Frontal cortex (tissue), 4 donors: Measurements from ENCODE around the gene YKT6. TPM values are rescaled to one million over a fixed set of nuclear protein-coding genes. Genes with fewer than 3 reads are reported as not detected.
A peak's percentile ranks its signal among the peaks of the same experiment; 100 is the strongest.

Experiments
- DNase-seq, 2 donors: peaks; one replicate each; pipeline ENCODE4 v3.0.0; 2012; ENCODE audit warnings: low spot score in 2 of 2
- FAIRE-seq: peaks from 2 replicates; lab custom pipeline; 2012; peaks lifted over from hg19 to GRCh38; lab: Jason Lieb, UNC
- total RNA-seq: library from RNA; depleted of rRNA; stranded (reverse); fragments of >200 nt; gene quantifications from one replicate; pipeline ENCODE4 v1.2.3, GENCODE V29; 2014
- donor health status: control.
- donor health status: control.
- donor health status: control.

YKT6 gene
- total RNA-seq, 1 donor from 2014 or later, result 53.0 TPM

- FAIRE-seq (no peak), DNase-seq (no peak)
These were observed 28.0 kb downstream of the YKT6 start for GRCh38 chr7:44228571-44229350.

- no peak for FAIRE-seq
- no peak for DNase-seq
These were observed 28.8 kb downstream of the YKT6 start for GRCh38 chr7:44229546-44230105.

- FAIRE-seq (no peak), DNase-seq (no peak)
These were observed 29.5 kb downstream of the YKT6 start for GRCh38 chr7:44230286-44230685.

GRCh38 chr7:44231088-44231487 is 30.3 kb downstream of the YKT6 start:
- no peak for FAIRE-seq
- DNase-seq, result no peak

DNA sequence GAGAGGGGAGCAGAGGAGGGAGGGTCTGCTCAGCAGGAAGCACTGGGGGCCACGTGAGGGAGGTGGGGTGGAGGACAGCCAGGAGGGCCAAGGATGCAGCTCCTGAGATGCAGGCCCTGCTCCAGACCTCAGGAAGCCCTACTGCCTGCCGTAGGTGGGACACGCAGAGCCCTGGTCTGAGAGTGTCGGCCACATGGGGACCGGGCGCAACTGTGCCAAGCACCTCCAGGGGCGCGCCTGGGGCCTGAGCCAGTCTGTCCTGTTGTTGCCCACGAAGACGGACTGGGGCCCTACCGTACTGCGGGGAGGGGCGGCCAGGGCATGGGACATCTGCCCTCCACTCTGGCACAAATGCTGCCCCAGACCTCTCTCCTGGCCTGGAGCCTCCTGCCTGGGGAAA is 31.6 kb downstream of the YKT6 start:
- FAIRE-seq, result no peak
- no peak for DNase-seq

- FAIRE-seq (no peak), DNase-seq (no peak)
These were observed 32.3 kb downstream of the YKT6 start for GRCh38 chr7:44232901-44233715.

DNA sequence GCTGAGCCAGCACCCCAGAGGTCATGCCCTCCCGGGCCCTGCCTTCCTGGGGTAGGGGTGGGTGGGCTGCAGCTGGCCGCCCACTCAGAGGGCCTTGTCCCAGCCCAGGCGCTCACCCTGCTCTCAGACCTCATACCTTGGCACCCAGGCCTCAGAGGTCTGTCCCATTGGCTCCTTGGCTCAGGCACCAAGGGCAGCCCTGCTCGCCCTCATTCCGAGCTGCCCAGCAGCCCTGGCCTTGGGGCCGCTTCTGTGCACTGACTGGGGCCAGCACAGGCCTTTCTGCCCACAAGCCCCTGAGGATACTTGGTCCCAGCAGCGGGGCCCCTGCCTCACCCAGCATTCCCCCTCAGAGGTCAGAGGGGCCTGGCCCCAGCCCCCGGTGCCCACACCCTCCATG is 34.3 kb downstream of the YKT6 start:
- FAIRE-seq, result no peak
- no peak for DNase-seq

- no peak for DNase-seq
- FAIRE-seq, result no peak
These were observed 35.0 kb downstream of the YKT6 start for GRCh38 chr7:44235582-44236332.

- DNase-seq, result no peak
- no peak for FAIRE-seq
These were observed 35.6 kb downstream of the YKT6 start for GRCh38 chr7:44236333-44236728.

GRCh38 chr7:44237696-44238095 is 36.9 kb downstream of the YKT6 start:
- DNase-seq, result no peak
- FAIRE-seq, result no peak

DNA sequence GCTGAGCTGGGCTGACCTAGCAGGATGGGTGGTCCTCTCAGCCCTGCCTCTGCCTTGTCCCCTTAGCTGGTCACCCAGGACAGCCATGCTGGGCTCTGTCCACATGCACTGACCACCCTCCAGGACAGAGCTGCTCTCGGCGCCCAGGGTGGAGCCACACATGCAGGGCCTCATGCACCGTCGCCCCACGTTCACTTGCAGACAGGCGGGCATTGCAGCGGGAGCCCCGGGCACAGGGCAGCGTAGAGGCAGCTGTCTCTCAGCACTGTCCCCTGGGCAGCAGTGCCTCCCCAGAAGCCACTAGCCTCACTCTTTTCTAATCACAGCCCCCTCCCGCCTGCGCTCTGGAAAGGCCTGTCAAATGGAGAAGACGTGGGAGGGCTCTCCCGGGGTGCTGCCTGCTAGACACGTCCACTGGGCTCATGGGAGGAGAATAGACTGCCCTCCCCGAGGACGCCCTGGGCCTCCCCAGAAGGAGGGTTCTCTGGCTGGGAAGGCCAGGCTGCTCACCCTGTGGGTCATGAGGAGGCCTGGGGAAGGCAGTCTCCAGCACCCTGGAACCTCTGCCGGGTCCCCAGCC is 37.4 kb downstream of the YKT6 start:
- no peak for DNase-seq
- FAIRE-seq, result no peak

- DNase-seq, result no peak
These were observed 38.6 kb downstream of the YKT6 start for GRCh38 chr7:44239361-44239760.

DNA sequence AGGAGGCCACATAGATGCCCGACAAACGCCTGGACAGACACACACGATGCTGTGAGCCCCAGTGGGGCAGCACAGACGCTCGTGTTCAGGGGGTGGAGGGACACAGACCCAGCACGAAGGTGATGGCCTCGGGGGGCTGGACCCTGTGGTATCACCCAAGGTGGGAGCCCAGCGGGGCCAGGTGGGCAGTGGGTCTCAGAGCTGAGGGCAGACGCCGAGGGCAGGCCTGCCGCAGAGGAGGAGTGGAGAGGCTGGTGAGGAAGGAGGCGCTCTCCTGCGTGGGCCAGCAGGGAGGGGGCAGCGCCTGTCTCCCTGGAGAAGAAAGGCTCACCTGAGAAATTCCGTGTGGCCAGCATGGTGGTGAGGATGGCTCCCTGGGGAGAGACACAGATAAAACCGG is 39.6 kb downstream of the YKT6 start:
- DNase-seq, result no peak
- FAIRE-seq, result no peak

More at GRCh38 chr7:44239361-44239760, 38.6 kb downstream of the YKT6 start:
- FAIRE-seq, result no peak

DNA sequence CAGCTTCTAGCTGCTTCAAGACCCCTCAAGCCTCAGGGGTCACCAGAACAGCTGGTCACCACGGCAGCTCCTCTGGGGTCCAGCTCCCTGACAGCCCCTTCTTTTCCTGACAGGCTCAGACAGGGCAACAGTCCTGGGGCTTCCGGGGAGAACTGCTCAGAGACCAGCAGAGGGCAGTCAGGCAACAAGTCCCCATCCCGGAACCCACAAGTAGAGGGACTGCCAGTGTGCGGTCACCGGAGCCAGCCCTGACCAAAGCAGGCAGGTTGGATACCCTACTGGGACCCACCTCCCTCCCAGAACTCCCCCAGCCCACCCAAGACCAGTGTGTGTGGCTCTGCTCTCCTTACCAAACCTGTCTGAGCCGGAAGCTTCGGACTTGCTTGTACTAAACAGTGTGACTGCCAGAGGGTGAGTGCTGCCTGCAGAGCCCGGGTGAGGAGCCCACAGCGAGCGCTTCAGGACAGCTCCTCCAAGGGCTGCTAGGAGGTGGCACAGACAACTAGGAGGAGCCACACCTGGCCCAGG is 40.3 kb downstream of the YKT6 start:
- FAIRE-seq (no peak), DNase-seq (peak; percentile 71 to 86)

GRCh38 chr7:44242091-44242490 is 41.3 kb downstream of the YKT6 start:
- DNase-seq (no peak), FAIRE-seq (no peak)

DNA sequence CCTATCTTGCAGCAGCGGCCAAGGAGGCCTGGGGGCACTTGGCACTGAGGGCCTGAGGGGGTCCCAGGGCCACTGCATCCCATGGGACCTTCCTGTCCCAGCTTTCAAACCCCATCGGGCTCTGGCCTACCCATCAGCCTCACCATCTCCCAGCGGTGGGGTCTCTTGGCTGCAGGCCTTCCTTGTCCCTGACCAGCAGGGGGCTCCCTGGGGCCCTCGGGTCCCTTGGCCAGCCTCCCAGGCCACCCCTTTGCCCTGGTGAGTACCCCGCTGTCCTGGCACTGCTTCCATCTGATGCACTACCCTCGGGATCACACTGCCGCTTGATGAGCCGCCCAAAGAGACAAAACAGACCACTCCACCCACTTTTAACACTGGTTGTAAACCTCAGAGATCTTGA is 43.5 kb downstream of the YKT6 start:
- DNase-seq (no peak), FAIRE-seq (no peak)

DNA sequence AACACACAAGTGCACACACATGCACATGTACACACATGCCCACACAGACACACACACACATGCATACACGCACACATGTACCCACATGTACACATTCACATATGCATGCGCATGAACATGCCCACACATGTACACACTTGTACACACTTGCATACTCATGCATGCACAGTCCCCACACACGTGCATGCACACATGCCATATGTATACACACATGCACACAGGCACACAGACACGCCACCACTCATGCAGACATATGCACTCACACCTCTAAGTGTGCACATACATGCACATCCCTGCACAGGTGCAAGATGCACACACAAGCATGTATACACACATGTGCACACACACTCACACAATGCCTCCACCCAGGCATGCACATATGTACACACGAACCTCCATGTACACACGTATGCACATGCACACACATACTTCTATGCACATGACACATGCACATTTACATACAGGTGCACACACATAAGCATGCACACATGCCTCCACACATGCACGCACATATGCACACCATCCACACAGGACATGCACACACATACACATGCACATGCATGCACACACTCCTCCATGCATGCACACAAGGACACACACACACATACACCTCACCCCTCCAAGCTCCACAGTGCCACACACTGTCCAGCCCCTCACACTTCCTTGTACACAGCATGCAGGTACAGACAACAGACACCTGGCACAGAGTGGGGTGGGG is 45.8 kb downstream of the YKT6 start:
- DNase-seq (no peak), FAIRE-seq (no peak)

DNA sequence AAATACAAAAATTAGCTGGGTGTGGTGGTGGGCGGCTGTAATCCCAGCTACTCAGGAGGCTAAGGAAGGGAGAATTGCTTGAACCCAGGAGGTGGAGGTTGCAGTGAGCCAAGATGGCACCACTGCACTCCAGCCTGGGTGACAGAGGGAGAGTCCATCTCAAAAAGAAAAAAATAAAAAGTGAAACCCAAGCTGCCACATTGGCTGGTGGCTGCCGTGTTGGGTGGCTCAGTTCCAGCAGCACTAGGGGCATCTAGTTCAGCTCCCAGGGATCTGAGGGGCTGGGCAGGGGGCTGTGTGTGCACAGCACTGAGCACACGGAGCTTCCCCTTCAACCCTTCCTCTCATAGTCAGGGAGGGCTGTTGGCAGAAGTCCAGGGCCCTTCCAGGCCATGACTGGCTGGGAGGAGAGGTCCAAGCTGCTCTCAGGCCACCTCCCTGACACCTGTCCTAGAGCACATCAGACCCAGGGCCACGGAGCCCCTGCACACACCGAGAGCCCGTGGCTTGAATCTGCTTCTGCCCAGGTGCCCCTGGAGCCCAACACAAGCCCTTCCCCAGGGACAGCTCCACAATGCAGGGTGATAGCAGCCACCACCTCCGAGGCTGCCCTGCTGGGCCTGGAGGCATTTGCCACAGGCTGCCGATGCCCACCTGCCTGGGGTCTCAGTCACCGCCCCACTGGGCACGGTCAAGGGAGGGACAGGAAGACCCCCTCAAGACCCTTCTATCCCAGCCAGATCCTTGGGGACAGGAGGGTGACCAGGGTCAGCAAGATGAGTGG is 47.3 kb downstream of the YKT6 start:
- FAIRE-seq (no peak), DNase-seq (no peak)
